ENCODE measurements around the gene ESRRB. TPM values are rescaled to one million over a fixed set of nuclear protein-coding genes. Genes with fewer than 3 reads are reported as not detected.

Gene ESRRB
- 0.40 TPM for total RNA-seq

DNA sequence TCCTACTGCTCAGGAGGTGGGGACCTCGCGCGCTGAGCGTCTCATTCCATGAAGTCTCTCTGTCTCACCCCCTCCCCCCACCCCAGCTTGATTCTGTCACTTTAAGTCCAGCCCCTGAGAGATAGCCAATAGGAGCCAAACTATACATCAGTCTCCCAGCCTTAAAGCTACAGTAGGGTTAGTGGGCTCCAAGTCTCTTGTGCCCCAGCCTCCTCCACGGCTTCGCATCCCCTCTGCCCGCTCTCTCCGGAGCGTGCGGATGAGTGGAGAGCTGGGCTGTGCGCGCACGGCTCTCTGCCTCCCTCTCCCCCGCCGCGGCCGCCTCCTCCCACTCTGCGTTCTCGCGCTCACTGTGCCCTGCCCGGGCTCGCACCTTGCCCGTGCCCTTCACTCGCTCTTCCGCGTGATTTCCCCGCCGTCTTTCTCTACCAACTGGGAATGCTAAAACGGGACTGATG, at the start of gene ESRRB:
ESRRB (plus strand) TSS at position 191 of the 458 bp plus-strand sequence; CDS start at position 456, 265 bp downstream.
- DNase-seq (ENCODE audit: low spot score): no peak

DNA sequence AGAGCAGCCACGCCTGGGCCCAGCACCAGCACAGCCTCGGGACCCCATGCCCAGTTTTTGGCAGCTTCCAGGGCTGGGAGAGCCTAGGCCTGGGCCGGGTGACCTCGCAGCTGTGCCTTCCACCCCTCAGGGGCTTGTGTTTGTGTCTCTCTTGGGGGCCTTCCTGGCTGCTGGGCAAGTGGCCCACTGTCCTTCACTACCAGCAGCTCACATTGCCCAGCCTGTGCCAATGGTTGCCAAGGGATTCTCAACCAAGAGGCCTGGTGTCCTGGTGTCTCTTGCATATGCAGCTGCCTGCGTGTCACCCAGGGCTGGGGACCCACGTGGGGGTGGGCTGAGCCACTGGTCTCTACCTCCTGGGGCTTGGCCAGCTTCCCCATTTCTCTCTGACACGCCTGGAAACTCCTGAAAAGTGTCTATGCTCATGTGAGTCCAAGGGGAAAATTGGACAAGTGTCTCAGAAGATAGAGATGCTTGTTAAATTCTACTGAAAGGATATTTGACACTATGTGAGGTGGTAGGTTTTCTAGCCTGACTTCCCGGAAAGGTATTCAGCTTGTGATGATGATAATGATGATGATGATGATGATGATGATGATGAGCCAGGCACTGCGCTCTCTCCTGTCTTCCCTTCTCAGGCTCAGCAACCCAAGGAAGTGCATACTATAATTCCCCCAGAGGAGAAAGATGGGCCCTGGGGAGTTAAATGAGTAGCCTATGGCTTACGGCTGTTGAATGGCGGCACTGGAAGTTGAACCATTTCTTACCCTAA, 48.8 kb upstream of the ESRRB start:
- DNase-seq (ENCODE audit: low spot score): no peak

GRCh38 chr14:76328457-76329137, 47.3 kb upstream of the ESRRB start:
- DNase-seq (ENCODE audit: low spot score): no peak

GRCh38 chr14:76329154-76329928, 46.6 kb upstream of the ESRRB start:
- DNase-seq (ENCODE audit: low spot score): no peak

GRCh38 chr14:76329951-76330350, 46.0 kb upstream of the ESRRB start:
- DNase-seq (ENCODE audit: low spot score): no peak

GRCh38 chr14:76330411-76331327, 45.3 kb upstream of the ESRRB start:
- no peak for DNase-seq (ENCODE audit: low spot score)

DNA sequence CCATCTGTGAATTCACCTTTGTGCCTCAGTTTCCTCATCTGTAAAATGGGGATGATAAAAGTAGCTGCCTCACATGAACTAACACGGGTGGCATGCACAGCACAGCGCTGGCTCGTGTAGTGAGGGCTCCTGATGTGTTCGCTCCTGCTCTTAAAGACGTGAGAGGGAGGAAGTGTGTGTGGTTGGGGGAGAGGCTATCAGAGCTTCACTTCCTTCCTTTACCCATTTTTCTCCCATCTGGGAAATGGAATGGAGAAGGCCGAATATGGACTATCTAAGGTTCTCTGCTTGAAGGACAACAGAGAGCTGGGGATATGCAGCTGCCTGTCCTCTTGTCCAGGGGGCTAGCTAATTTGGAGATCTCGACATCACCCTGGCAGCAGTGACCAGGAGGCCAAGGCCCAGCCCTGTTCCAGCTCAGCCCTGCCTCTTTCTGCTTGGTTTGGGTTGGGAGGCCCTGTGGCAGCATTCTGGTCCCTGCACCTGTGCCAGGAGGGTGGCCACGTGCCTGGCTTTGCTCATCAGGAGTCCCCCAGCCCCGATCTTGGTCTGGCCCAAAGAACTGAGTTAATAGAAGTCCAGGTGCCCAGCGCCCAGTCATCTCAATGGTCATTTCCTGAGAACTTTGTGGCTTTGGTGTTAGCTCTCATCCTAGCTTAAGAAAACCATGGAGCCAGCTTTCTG, 44.5 kb upstream of the ESRRB start:
- no peak for DNase-seq (ENCODE audit: low spot score)

DNA sequence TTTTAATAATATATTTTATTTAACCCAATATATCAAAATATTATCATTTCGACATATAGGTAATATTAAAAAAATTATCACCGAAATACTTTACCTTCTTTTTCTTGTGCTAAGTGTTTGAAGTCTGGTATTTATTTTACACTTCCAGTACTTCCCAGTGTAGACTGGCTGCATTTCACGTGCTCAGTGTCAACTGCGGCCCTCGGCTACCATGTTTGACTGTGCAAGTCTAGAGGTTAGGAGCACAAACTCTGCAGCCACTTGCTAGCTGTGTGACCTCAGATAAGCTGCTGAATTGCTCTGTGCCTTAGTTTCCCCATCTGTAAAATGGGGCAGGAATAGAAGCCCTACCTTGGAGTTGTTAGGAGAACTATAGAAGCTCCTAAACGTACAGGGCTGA, 42.3 kb upstream of the ESRRB start:
- no peak for DNase-seq (ENCODE audit: low spot score)

DNA sequence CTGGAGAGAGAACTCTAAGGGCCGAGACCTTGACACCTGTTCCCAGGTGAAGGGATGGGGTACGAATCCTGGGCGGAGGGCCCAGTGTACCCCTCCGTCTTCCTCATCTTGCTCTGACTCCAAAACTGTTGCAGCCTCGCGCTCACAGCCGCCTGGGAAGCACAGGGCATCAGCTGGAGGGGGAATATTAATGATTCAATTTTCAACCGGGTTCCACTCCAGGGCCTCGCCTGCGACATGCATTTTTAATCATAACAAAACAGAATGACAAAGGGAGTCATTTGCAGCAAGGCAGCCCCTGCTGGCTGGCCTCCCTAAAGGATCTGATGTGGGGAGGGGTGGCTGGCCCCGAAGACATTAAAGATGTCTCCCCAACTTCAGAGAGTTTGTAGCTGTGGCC, 41.6 kb upstream of the ESRRB start:
- DNase-seq (ENCODE audit: low spot score): no peak

DNA sequence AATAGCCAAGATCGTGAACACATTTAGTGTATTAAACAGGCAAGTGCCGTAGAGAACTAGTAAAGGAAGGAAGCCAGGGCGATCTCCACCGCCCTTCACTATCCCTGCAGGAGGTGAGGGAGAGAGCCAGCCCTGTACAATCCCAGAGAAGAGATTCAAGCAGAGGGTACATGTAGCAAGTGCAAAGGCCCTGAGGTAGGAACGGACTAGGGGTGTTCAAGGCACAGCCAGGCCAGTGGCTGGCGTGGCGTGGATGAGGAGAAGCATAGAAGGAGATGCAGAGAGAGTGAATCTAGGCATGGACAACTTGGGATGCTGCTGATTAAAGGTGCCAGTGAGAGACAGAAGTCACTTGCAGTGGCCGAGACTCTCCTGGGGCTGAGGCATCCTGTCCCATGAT, 39.1 kb upstream of the ESRRB start:
- DNase-seq (ENCODE audit: low spot score): no peak

DNA sequence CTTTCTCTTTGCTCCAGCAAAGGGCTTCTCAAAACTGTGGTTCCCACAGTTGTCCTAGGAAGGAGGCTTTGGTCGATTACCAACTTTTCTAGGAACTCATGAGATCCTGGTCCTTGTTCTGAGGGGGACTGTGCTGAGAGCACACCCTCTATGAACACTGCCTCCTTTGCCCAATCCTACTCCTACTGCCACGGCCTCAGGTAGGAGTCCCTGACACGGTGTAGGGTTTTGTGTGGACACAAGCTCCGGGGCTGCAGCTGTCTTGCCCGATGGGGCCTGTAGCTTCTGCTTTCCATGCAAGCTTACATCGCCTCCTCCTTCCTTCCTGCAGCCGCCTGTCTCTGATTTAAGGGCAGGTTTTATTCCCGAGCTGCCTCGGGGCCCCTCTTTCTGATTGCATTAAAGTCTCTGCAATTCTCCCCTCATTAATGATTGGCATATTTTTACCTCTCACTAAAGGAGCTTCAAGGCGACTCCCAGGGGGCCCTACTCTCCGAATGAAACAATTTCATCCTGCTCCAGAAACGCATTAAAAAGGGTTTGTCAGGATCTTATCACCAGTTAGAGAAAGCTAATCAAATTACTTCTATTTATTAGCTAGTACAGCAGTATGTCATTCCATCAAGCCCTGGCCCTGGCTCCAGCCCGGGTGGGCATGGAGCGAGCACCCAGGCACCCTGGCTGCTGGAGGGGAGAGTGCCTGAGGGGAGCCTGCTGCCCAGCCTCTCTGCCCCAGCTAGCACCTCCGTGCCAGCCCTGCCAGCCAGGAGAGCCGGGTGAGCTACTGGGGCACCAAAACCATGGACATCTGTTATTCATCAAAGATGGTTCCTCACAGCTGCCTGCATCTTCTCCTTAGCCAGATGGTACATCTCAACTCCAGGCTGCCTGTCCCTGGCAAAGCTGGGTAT, 38.0 kb upstream of the ESRRB start:
- no peak for DNase-seq (ENCODE audit: low spot score)

- DNase-seq (ENCODE audit: low spot score): no peak
Measured at GRCh38 chr14:76339728-76340615, 36.0 kb upstream of the ESRRB start.

- DNase-seq (ENCODE audit: low spot score): no peak
Measured at GRCh38 chr14:76343386-76343785, 32.6 kb upstream of the ESRRB start.

DNA sequence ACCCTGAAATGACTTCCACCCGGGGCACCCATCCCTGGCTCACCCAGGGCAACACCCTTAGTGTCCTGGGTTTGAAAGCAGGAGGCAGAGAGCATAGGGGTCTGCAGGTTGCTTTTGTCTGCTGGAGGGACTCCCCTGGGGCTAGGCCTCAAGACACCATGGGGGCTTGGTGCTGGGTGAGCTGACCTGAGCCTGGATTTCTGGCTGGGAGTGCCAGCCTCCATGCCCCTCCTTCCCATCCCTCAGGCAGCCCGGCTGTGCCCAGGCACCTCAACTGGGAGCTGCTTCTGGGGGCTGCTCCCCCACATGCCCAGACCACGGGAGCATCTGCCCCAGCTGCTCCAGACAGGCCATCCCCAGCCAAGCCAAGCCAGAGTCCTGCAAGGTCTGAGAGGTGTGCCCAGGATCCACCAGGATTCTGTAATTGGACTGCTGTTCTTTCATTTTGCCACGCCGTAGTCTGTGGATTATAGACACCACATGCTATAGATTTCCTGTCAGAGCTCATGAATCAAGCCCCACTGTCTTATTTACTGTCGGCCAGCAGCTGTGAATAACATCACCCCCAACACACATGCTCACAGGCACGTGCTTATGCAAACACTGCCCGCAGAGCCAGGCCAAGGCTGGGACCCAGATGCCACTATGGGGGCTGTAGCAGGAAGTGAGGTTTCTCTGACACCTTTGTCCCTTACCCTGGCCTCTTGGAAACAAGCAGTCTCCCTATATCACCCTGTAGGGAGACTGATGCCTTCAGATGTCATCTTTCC, 29.4 kb upstream of the ESRRB start:
- DNase-seq (ENCODE audit: low spot score): no peak

DNA sequence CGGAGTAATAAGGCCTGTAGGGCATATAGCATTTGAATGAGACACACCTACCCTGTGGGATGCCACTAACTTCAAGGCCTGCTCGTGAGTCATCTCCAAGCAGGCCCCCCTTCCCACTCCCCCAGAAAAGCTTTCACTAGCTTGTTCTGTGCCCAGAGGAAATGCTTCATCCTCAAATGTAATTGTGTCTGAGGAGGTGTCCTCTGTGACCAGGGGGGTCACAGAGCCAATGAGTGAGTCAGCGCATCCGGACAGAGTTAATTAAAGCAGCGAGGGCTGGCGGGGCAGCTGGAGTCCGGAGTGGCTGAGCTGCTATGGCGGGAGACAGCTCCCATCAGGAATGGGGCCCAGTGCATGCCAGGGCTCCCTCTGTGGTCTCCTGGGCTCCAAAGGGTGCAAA, 27.0 kb upstream of the ESRRB start:
- DNase-seq (ENCODE audit: low spot score): no peak

- DNase-seq (ENCODE audit: low spot score): no peak
Measured at GRCh38 chr14:76349993-76350392, 25.9 kb upstream of the ESRRB start.

DNA sequence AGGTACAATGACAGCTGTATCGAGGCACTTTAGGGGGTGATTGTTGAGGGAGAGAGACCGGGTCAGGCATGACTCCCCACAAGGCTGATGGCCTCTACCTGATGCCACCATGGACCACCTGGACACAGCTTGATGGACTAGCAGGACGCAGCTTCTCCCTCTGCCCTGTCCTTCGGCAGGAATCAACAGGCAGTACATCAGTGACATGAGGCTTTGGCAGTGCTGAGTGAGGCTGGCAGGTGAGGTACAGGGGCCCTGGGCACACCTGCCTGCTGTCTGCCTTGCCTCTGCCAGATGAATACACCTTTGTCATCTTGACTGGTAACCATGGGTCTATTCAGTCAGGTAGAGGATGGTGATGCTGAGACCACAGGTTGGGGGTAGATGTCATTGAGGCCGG, 25.3 kb upstream of the ESRRB start:
- no peak for DNase-seq (ENCODE audit: low spot score)

DNA sequence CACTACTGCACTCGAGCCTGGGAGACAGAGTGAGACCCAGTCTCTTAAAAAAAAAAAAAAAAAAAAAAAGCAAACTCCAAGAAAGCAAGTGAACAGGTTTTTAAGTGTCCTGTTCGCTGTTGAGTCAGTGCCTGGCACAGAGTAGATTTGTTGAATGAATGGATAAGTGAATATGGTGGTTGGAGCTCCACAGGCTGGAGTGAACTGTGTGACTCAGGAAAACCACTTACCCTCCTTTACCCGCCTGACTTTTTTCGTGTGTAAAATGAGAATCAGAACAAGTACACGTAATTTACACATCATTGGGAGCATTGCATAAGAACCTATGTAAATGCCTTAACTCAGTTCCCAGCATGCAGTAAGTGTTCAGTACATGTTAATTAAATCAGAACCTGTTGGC, 24.0 kb upstream of the ESRRB start:
- DNase-seq (ENCODE audit: low spot score): no peak
